GM18907 (cell line): ENCODE results near the gene SYNPO2L.
"Not testable (repeated sequence)": the region's sequence is repeated elsewhere in the genome, so short reads cannot be mapped to it uniquely, and the experiment has no call there.

Experiments used
- ATAC-seq: cut with Tn5 transposase; IDR thresholded peaks from one replicate; pipeline ENCODE4 v1.9.1; 2021; ENCODE audit warnings: mild to moderate bottlenecking, moderate library complexity; ENCODE audit not compliant: unreplicated experiment

SYNPO2L gene

GRCh38 chr10:73620974-73621373 lies 34.9 kb downstream of the SYNPO2L start:
- not testable (repeated sequence) for ATAC-seq

GRCh38 chr10:73617143-73617542 lies 38.7 kb downstream of the SYNPO2L start:
- not testable (repeated sequence) for ATAC-seq

DNA sequence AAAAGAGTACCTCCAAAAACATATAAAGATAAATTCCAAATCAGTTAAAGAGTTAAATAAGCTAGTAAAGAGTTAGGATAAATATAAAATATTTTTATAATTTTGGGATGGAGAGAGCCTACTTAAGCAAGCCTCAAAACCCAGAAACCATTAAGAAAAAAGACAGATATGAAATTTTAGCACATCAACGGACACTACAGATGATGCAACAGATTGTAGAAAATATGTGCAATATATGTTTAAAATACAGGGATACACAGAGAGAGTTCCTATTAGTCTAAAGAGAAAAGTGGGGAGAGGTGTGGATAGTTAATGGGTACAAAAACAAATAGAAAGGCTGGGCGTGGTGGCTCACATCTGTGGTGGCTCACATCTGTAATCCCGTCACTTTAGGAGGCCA lies 41.1 kb downstream of the SYNPO2L start:
- no peak for ATAC-seq

GRCh38 chr10:73609116-73609515 lies 46.7 kb downstream of the SYNPO2L start:
- no peak for ATAC-seq

GRCh38 chr10:73601486-73601921 lies 54.3 kb downstream of the SYNPO2L start:
- ATAC-seq: no peak

DNA sequence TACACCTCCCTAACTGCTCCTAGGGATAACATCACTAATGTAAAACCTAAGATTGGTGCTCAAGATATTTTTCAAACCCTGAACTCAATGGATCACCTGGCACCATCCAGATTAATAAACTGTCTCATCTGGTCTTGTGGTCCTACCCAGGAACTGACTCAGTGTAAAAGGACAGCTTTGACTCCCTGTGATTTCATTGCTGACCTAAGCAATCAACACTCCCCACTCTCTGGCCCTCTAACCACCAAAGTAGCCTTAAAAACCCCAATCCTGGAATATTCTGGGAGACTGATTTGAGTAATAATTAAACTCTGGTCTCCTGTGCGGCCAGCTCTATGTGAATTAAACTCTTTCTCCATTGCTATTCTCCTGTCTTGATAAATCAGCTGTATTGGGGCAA lies 58.5 kb downstream of the SYNPO2L start:
- ATAC-seq: no peak
